ENCODE results near the gene SLC18A3. TPM values are rescaled to one million over a fixed set of nuclear protein-coding genes. Genes with fewer than 3 reads are reported as not detected.

Gene SLC18A3
- total RNA-seq, 4 donors from 2014 or later = 0.27 to 1.5 TPM; not detected in 2

- Histone ChIP-seq H3K27me3 (no peaks in the 10 kb centered on the region), H3K27ac (no peak overlapping the region), H3K36me3 (no peaks in the 10 kb centered on the region), H3K4me3 (no peak overlapping the region), H3K4me1 (no peaks in the 10 kb centered on the region), H3K9me3 (no peaks in the 10 kb centered on the region)
- intact Hi-C loops (cut with DNase I; ENCODE audit: low total_unique reads) (no loop called here), in situ Hi-C loops (cut with MboI; ENCODE audit: low pct_ligation_motif_present in 1 of 4, low pct_unique_long_range_greater_than_20kb in 1 of 4, low sequenced_read_pairs in 3 of 4) (no loop called here)
- WGBS, 2 donors (ENCODE audit: low coverage in 1 of 2) = 73% methylated on average over 18 of the region's 18 CpGs; no CpG with 5 or more reads in 1 of the 2 donors
- DNase-seq = no peak
- TF ChIP-seq EP300 (IDR thresholded peaks at IDR 0.05; ENCODE audit: low read depth) (no peak), CTCF (IDR thresholded peaks at IDR 0.05) (no peak)
Observed at GRCh38 chr10:49647985-49648795, 38.1 kb downstream of the SLC18A3 start.

GRCh38 chr10:49649294-49649693 is 39.2 kb downstream of the SLC18A3 start:
- Histone ChIP-seq H3K27me3 (no peaks in the 10 kb centered on the region), H3K4me3 (no peak overlapping the region), H3K4me1 (no peaks in the 10 kb centered on the region), H3K9me3 (no peaks in the 10 kb centered on the region), H3K27ac (no peak overlapping the region), H3K36me3 (no peaks in the 10 kb centered on the region)
- DNase-seq = no peak
- in situ Hi-C loops (cut with MboI; ENCODE audit: low pct_ligation_motif_present in 1 of 4, low pct_unique_long_range_greater_than_20kb in 1 of 4, low sequenced_read_pairs in 3 of 4) = no loop called here
- intact Hi-C loops (cut with DNase I; ENCODE audit: low total_unique reads) = no loop called here
- TF ChIP-seq EP300 (IDR thresholded peaks at IDR 0.05; ENCODE audit: low read depth) (no peak), CTCF (IDR thresholded peaks at IDR 0.05) (no peak), POLR2A (IDR thresholded peaks at IDR 0.05) (no peak), POLR2AphosphoS5 (IDR thresholded peaks at IDR 0.05) (no peak)
- 17 to 43% methylated on average over 12 to 17 of the region's 17 CpGs for WGBS, 2 donors (ENCODE audit: low coverage in 1 of 2)

- in situ Hi-C loops (cut with MboI; ENCODE audit: low pct_ligation_motif_present in 1 of 4, low pct_unique_long_range_greater_than_20kb in 1 of 4, low sequenced_read_pairs in 3 of 4) = no loop called here
- DNase-seq = no peak
- 31 to 62% methylated on average over 3 to 8 of the region's 8 CpGs for WGBS, 2 donors (ENCODE audit: low coverage in 1 of 2)
Observed at GRCh38 chr10:49649936-49650723, 40.0 kb downstream of the SLC18A3 start.

More at GRCh38 chr10:49649936-49650723, 40.0 kb downstream of the SLC18A3 start:
- Histone ChIP-seq H3K9me3 (no peaks in the 10 kb centered on the region), H3K27me3 (no peaks in the 10 kb centered on the region), H3K27ac (no peak overlapping the region), H3K4me1 (no peaks in the 10 kb centered on the region), H3K4me3 (no peak overlapping the region), H3K36me3 (no peaks in the 10 kb centered on the region)
- TF ChIP-seq CTCF (IDR thresholded peaks at IDR 0.05) (no peak), POLR2A (IDR thresholded peaks at IDR 0.05) (no peak), EP300 (IDR thresholded peaks at IDR 0.05; ENCODE audit: low read depth) (no peak), POLR2AphosphoS5 (IDR thresholded peaks at IDR 0.05) (no peak)
- intact Hi-C loops (cut with DNase I; ENCODE audit: low total_unique reads) = no loop called here

All from transverse colon (tissue), 4 donors.